ENCODE measurements around the gene MAL.

MAL gene

DNA sequence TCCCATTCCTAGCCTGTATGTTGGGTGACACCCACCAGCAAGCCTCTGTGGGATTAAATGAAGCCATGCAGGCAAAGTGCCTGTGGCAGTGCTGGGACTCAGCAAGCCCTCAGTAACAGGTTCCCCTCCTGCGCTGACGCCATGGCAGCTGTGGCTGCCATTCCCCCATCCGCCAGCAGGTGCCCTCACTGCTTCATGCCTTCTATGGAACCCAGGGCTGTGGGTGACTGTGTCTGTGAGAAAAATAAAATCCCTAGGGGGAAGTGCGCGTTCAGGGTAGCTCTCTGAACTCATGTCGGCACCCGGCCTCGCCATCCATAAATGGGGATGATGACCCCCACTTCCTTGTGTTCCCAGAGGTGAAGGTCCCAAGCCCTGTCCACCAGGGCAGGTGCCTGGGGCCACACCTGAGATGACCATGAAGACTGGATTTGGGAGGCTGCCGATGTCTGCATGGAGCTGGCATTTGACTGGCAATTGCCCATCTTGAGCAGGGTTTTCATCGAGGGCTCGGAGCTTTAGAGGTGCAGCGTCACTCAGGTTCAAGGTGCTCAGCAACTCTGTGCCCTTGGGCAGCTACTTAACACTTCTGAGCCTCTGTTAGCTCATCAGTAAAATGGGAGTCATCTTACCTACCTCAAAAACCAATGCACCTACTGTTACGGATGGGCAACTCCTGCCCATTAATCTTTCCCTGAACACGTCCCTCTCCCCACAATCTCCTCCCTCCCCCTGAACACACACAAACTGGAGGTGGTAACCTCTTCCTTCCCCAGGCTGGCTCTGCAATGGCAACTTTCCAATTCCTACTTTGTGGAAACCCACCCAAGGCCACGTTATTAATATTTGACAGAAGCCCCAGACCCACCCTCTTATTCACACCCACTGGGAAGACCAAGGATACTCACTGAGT is 2.9 kb upstream of the MAL start (continued):
- TF ChIP-seq ISL1 (CRISPR knock-in tag; IDR thresholded peaks at IDR 0.05) (no peak), ZFP3 (CRISPR knock-in tag; IDR thresholded peaks at IDR 0.05) (no peak)

- TF ChIP-seq ARNTL (CRISPR knock-in tag; IDR thresholded peaks at IDR 0.05; ENCODE audit: borderline replicate concordance, low read depth) (no peak), TSHZ2 (CRISPR knock-in tag; IDR thresholded peaks at IDR 0.05) (no peak), PPARA (CRISPR knock-in tag; IDR thresholded peaks at IDR 0.05; ENCODE audit: borderline replicate concordance) (no peak), TOX (CRISPR knock-in tag; IDR thresholded peaks at IDR 0.05; ENCODE audit: borderline replicate concordance) (no peak), ESRRG (CRISPR knock-in tag; IDR thresholded peaks at IDR 0.05) (no peak), OSR1 (CRISPR knock-in tag; IDR thresholded peaks at IDR 0.05) (no peak), CSDC2 (CRISPR knock-in tag; IDR thresholded peaks at IDR 0.05) (no peak), ZNF70 (CRISPR knock-in tag; IDR thresholded peaks at IDR 0.05) (no peak), RARB (CRISPR knock-in tag; IDR thresholded peaks at IDR 0.05) (no peak), GLIS3 (CRISPR knock-in tag; IDR thresholded peaks at IDR 0.05) (no peak), ISL1 (CRISPR knock-in tag; IDR thresholded peaks at IDR 0.05) (no peak), ZFP3 (CRISPR knock-in tag; IDR thresholded peaks at IDR 0.05) (no peak), POU6F1 (CRISPR knock-in tag; IDR thresholded peaks at IDR 0.05; ENCODE audit: borderline replicate concordance, low read depth) (no peak), ZNF8 (CRISPR knock-in tag; IDR thresholded peaks at IDR 0.05) (no peak), ZNF565 (CRISPR knock-in tag; conservative IDR thresholded peaks at IDR 0.05; ENCODE audit: low read depth) (no peak), BACH2 (CRISPR knock-in tag; IDR thresholded peaks at IDR 0.05; ENCODE audit: borderline replicate concordance) (no peak)
- TF ChIP-seq, protein P1, sequence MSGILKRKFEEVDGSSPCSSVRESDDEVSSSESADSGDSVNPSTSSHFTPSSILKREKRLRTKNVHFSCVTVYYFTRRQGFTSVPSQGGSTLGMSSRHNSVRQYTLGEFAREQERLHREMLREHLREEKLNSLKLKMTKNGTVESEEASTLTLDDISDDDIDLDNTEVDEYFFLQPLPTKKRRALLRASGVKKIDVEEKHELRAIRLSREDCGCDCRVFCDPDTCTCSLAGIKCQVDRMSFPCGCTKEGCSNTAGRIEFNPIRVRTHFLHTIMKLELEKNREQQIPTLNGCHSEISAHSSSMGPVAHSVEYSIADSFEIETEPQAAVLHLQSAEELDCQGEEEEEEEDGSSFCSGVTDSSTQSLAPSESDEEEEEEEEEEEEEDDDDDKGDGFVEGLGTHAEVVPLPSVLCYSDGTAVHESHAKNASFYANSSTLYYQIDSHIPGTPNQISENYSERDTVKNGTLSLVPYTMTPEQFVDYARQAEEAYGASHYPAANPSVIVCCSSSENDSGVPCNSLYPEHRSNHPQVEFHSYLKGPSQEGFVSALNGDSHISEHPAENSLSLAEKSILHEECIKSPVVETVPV (CRISPR knock-in tag; IDR thresholded peaks at IDR 0.05) = no peak
- no peak for ATAC-seq
These were observed 2.3 kb upstream of the MAL start for GRCh38 chr2:95023222-95023597.

DNA sequence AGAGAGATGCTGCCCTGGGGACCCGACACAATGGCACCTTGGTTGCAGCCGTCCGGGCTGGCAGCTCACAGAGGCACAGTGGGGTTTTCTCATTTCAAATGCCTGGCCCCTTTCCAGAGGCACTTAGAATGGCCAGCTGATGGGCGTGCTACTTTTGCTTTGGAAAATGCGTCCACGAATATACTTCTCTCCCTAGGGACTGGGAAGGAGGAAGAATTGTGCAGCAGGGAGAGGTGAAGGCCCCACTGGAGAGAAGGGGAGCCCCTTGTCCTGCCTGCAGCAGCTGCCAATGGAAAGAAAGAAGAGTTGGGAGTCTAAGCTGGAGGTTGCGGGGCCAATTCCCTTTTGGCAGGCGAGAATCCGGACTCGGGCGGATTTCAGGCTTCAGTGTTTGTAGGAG is 1.1 kb upstream of the MAL start:
- TF ChIP-seq SNAI2 (CRISPR knock-in tag; IDR thresholded peaks at IDR 0.05) = no peak
- ATAC-seq = no peak

GRCh38 chr2:95024960-95025405 is 525 bp upstream of the MAL start:
- ATAC-seq = no peak
- TF ChIP-seq TOX (CRISPR knock-in tag; IDR thresholded peaks at IDR 0.05; ENCODE audit: borderline replicate concordance) (no peak), POU6F1 (CRISPR knock-in tag; IDR thresholded peaks at IDR 0.05; ENCODE audit: borderline replicate concordance, low read depth) (no peak), BACH2 (CRISPR knock-in tag; IDR thresholded peaks at IDR 0.05; ENCODE audit: borderline replicate concordance) (no peak), ARNTL (CRISPR knock-in tag; IDR thresholded peaks at IDR 0.05; ENCODE audit: borderline replicate concordance, low read depth) (no peak), ZNF8 (CRISPR knock-in tag; IDR thresholded peaks at IDR 0.05) (no peak), ESRRG (CRISPR knock-in tag; IDR thresholded peaks at IDR 0.05) (no peak), TCF4 (CRISPR knock-in tag; IDR thresholded peaks at IDR 0.05; ENCODE audit: borderline replicate concordance) (no peak), SNAI2 (CRISPR knock-in tag; IDR thresholded peaks at IDR 0.05) (no peak)
